Amniotic epithelial cell (primary cell): ENCODE data around the gene ADGRG2.

Experiments used
- DNase-seq: peaks from one replicate; pipeline ENCODE4 v3.0.0-alpha.2; 2010; ENCODE audit warnings: low read depth

ADGRG2 gene

DNA sequence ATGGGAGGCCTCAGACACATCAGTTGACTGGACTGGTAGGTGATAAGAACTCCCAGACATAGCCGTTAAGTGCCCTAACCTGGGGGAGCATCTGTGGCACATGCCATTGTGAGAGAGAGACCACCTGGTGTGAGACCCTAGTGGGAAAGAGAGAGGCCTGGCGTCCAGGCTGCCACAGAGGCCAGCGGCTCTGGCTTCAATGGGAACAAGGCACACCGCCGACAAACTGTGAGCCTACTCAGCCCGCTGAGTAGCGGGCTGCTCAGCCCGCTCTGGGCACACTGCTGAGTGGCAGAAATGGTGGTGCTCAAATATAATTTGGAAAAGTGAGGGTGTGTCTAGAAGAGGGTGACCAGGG is 172.3 kb downstream of the ADGRG2 start:
- no peak for DNase-seq

- no peak for DNase-seq
These were observed 172.9 kb downstream of the ADGRG2 start for GRCh38 chrX:18949291-18949943.

DNA sequence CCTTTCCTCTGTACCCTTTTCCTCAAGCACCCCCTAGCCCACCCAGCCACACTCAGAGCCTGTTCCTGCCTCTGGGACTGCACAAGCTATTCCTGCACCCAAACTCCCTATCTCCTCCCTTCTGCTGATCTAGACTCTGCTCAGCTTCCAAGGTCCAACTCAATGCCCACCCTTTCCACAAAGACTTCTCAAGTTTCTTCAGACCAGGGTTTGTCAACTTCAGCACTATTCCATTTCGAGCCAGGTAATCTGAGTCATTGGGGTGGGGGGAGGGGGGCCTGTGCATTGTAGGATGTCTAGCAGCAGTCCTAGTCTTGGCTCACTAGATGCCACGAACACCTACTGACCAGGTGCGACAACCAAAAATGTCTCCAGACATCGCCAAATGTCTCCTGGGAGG is 175.7 kb downstream of the ADGRG2 start:
- no peak for DNase-seq

GRCh38 chrX:18946157-18946556 is 176.1 kb downstream of the ADGRG2 start:
- DNase-seq: no peak

GRCh38 chrX:18945483-18945882 is 176.8 kb downstream of the ADGRG2 start:
- no peak for DNase-seq

DNA sequence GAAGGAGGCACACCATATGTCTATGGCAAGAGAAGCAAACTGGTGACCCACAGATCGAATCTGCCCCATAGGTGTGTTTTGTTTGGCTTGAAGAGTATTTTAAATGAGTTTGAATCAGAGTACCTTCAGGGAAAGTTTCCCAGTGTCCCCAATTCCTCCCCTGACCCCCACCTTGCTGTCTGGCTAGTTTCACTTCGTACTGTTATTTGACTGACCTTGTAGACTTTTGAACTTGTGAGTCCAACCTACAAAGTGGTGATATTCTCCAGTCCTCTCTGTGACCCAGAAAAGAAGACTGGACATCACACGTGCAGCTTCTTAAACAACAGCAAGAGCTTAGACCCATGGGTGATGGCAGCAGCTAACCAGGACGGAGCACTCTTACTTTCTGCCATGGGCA is 177.8 kb downstream of the ADGRG2 start:
- DNase-seq: no peak

DNA sequence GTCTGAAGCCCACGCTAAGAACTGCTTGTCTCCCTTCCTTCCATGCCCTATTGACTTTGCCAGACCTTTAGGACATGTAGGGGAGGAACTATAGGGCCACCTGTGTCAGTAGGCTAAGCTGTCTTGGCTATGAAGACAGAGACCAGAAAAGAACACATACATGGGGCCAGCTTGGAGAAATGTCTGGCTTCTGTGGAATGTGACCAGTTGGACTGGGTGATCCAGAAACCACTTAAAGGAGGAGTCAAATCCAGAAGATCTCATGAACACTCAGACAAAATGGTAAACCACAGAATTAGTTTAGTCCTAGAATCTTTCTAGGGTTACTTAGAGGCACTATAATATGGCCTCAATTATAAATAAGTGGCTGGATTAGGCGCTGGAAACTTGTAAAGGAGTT is 180.4 kb downstream of the ADGRG2 start:
- DNase-seq: no peak
